GM20000 (cell line): ENCODE measurements around the gene SLC16A6.
"Not testable (repeated sequence)": the region's sequence is repeated elsewhere in the genome, so short reads cannot be mapped to it uniquely, and the experiment has no call there.

Experiments
- DNase-seq: peaks from one replicate; pipeline ENCODE4 v3.0.0; 2012; ENCODE audit warnings: low spot score
- CTCF ChIP-seq: IDR thresholded peaks from 2 replicates; pipeline ENCODE4 v1.5.1; 2012; ENCODE audit warnings: mild to moderate bottlenecking, control low read depth; ENCODE audit errors: extremely low read depth, missing control alignments

The SLC16A6 gene

GRCh38 chr17:68319410-68320162 lies 28.7 kb upstream of the SLC16A6 start:
- DNase-seq, result no peak
- TF ChIP-seq CTCF, result no peak

GRCh38 chr17:68318103-68318991 lies 27.4 kb upstream of the SLC16A6 start:
- DNase-seq, result no peak
- TF ChIP-seq CTCF, result no peak

- no peak for TF ChIP-seq CTCF
- no peak for DNase-seq
Observed at GRCh38 chr17:68317458-68317857, 26.5 kb upstream of the SLC16A6 start.

GRCh38 chr17:68315930-68316329 lies 25.0 kb upstream of the SLC16A6 start:
- DNase-seq, result no peak
- no peak for TF ChIP-seq CTCF

GRCh38 chr17:68314916-68315535 lies 24.1 kb upstream of the SLC16A6 start:
- no peak for TF ChIP-seq CTCF
- no peak for DNase-seq

- TF ChIP-seq CTCF, result no peak
Observed at GRCh38 chr17:68310152-68310551, 19.2 kb upstream of the SLC16A6 start.

GRCh38 chr17:68309066-68309670 lies 18.2 kb upstream of the SLC16A6 start:
- not testable (repeated sequence) for DNase-seq

More at GRCh38 chr17:68310152-68310551, 19.2 kb upstream of the SLC16A6 start:
- DNase-seq, result no peak

- DNase-seq, result not testable (repeated sequence)
Observed at GRCh38 chr17:68308486-68308885, 17.6 kb upstream of the SLC16A6 start.
